Lower leg skin (tissue), 3 donors: Measurements from ENCODE around the gene WDTC1.

Source experiments
- CTCF ChIP-seq, 3 donors: fragments of 450-650 bp; IDR thresholded peaks; one replicate each; pipeline ENCODE4 v1.5.1; 2016; ENCODE audit warnings: antibody characterized with exemption in 3 of 3, mild to moderate bottlenecking in 3 of 3, moderate library complexity in 2 of 3
- POLR2A ChIP-seq, 2 donors: fragments of 450-650 bp; IDR thresholded peaks; one replicate each; pipeline ENCODE4 v1.6.1; 2016 to 2017; ENCODE audit warnings: antibody characterized with exemption in 2 of 2, mild to moderate bottlenecking in 1 of 2, moderate library complexity in 1 of 2

GRCh38 chr1:27341525-27342252 lies 107.3 kb downstream of the WDTC1 start, which contains the start of gene SYTL1:
- TF ChIP-seq POLR2A (IDR thresholded peaks at IDR 0.05) (no peak), CTCF (IDR thresholded peaks at IDR 0.05) (no peak)
